LNCAP (cell line): Measurements from ENCODE around the gene RRP1.

ENCODE experiments used
- CTCF ChIP-seq: fragments of 450-650 bp; IDR thresholded peaks from 2 replicates; pipeline ENCODE4 v1.5.1; 2017; ENCODE audit warnings: mild to moderate bottlenecking

The RRP1 gene

GRCh38 chr21:43754948-43755781 lies 34.2 kb upstream of the RRP1 start:
- no peak for TF ChIP-seq CTCF

GRCh38 chr21:43755820-43756594 lies 33.4 kb upstream of the RRP1 start:
- TF ChIP-seq CTCF, result no peak

GRCh38 chr21:43757601-43758000 lies 31.8 kb upstream of the RRP1 start:
- TF ChIP-seq CTCF, result no peak

- TF ChIP-seq CTCF, result no peak
These were observed 31.2 kb upstream of the RRP1 start for GRCh38 chr21:43758111-43758641.

GRCh38 chr21:43758811-43759210 lies 30.6 kb upstream of the RRP1 start:
- no peak for TF ChIP-seq CTCF

GRCh38 chr21:43759651-43760050 lies 29.7 kb upstream of the RRP1 start:
- no peak for TF ChIP-seq CTCF

- TF ChIP-seq CTCF, result no peak
These were observed 28.9 kb upstream of the RRP1 start for GRCh38 chr21:43760391-43760958.
